GM18907 (cell line): ENCODE measurements around the gene KRT4.
"Not testable (repeated sequence)": the region's sequence is repeated elsewhere in the genome, so short reads cannot be mapped to it uniquely, and the experiment has no call there.

ENCODE experiments used
- ATAC-seq: cut with Tn5 transposase; IDR thresholded peaks from one replicate; pipeline ENCODE4 v1.9.1; 2021; ENCODE audit warnings: mild to moderate bottlenecking, moderate library complexity; ENCODE audit not compliant: unreplicated experiment

The KRT4 gene

GRCh38 chr12:52776435-52776834 lies 37.5 kb downstream of the KRT4 start:
- no peak for ATAC-seq

GRCh38 chr12:52774629-52775250 lies 39.2 kb downstream of the KRT4 start:
- ATAC-seq, result no peak

GRCh38 chr12:52772772-52773171 lies 41.1 kb downstream of the KRT4 start:
- no peak for ATAC-seq

GRCh38 chr12:52772188-52772587 lies 41.7 kb downstream of the KRT4 start:
- ATAC-seq, result no peak

- ATAC-seq, result no peak
Measured at GRCh38 chr12:52771505-52771904, 42.4 kb downstream of the KRT4 start.

GRCh38 chr12:52771088-52771487 lies 42.8 kb downstream of the KRT4 start:
- ATAC-seq, result no peak

GRCh38 chr12:52769946-52770345 lies 44.0 kb downstream of the KRT4 start:
- no peak for ATAC-seq

DNA sequence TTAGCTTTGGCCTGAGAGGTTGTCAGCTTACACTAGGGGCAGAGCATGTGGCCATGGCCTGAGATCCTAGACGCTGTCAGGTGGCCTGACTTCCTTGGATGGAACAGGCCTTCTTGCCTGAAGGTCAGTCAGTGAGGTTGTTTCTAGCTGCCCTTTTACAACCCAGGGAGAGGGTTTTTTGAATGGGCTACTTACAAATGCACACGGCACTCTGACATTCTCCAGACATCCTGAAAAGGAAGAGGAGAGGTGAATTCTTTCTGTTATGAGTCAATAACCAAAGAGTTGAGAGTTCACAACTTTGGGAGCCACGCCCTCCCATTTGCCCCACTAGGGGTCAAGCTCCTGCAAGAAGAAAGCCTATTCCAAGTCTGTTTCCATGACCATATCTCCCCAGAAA lies 44.6 kb downstream of the KRT4 start:
- no peak for ATAC-seq

DNA sequence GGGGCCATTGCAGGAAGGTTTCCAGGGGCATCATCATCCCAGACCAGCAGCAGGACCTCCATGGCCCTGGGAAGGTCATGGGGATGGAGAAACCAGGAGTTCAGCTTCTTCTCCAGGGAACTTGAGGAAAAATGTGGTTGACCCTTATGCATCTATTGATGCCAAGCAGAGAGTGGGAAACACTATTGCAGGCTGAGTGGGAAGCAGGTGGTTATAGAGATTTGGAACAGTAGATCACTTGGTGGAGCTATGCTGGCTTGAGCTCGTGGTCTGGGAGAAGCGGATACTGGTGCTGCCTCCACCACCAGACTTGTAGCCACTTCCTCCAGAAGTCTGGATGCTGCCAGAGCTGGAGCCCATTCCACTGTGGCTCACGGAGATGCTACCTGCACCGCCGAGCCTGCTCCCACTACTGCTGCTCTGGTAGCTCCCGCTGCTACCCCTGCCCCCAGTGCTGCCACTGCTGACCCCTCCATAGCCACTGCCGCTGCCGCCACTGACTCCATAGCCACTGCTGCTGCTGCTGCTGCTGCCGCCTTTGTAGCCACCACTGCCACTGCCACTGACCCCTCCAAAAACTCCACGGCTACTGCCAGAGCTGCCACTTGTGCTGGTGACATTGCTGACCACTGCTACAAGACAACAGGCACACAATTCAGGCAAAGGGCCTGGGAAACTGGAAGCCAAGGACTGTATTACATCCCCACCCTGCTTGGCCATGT lies 45.3 kb downstream of the KRT4 start:
- no peak for ATAC-seq

DNA sequence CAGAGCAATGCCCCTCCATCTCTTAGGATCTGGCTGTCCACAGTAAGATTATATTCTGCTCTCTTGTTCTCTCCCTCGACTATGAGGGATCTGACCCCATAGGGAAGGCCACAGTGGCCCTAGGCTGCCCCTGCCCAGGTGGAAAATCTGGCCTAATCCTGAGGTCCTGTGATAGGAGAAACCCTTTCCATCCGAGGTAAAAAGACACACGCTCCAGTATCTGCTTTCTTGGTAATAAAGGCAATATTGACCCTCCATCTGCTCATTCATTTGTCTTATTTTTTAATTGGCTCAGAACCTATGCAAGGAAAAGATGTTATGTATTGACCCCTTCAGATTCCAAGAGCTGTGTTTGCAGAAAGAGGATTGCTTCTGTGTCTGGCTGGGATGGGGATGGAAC lies 46.5 kb downstream of the KRT4 start:
- ATAC-seq, result no peak

DNA sequence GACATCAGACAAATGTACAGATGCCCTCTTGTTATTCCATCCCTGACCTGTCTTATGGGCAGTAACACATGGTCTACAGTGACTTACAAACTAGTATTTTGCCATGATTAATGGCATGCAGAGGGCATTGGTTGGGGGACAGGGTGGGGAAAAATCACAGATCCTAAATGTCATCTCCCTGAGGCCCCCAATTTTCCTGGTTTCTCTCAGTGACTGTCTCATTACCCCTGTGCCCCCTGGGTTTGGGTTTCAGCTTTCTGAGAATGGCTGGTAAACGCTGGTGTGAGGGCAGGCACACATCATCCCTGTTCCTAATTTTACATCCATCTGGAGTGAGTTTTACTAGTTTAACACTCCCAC lies 46.9 kb downstream of the KRT4 start:
- no peak for ATAC-seq

GRCh38 chr12:52766351-52767019 lies 47.4 kb downstream of the KRT4 start:
- no peak for ATAC-seq

- ATAC-seq, result no peak
Measured at GRCh38 chr12:52765702-52766101, 48.2 kb downstream of the KRT4 start.

GRCh38 chr12:52763991-52764390 lies 49.9 kb downstream of the KRT4 start:
- no peak for ATAC-seq

GRCh38 chr12:52763036-52763659 lies 50.8 kb downstream of the KRT4 start:
- ATAC-seq, result no peak

GRCh38 chr12:52761802-52762201 lies 52.1 kb downstream of the KRT4 start:
- ATAC-seq, result no peak

DNA sequence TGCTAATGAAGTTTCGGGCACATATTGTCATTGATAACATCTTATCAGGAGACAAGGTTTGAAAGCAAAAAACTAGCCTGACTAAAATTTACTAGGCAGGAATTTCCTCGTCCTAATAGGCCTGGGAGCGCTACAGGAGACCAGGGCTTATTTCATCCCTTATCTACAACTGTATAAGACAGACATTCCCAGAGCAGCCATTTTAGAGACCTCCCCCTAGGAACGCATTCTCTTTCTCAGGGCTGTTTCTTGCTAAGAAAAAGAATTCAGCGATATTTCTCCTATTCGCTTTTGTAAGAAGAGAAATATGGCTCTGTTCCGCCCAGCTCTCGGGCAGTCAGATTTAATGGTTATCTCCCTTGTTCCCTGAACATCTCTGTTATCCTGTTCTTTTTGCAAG lies 52.7 kb downstream of the KRT4 start:
- ATAC-seq, result not testable (repeated sequence)

DNA sequence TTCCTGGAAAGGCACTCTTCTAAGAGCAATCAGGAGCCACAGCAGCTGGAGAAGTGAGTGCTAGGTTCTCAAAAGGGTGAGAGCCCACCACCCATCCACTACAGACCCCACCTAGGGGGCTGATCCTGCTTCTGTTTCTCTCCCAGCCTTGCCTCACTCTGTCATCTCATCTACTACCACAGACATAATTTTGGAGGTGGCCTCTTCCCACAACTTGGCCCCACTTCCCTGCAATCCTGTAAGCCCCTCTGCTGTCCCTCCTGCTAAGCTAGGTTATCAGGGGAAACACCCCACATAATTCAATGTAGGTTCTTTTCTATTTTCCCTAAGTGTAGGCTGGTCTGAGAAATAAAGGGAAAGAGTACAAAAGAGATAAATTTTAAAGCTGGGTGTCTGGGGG lies 53.3 kb downstream of the KRT4 start:
- ATAC-seq, result no peak

DNA sequence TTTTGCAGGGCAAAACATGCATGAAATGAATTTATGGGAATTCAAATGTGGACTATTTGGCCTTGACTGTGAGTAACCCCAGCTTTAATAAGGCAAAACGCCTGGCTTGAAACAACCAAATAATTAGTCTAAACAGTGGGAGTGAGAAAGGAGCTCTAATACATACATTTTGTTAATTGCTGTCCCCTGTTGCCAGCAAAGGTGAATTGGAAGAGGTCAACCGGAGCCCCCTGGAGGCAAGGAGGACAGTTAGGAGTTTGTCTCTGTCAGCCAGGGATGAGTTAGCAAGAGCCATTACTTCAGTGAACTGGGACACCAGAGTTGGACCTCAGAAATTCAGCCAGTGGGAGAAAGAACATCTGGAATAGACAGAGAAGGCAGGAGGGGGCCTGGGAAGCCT lies 54.2 kb downstream of the KRT4 start:
- ATAC-seq, result no peak

- no peak for ATAC-seq
Measured at GRCh38 chr12:52759218-52759617, 54.7 kb downstream of the KRT4 start.

DNA sequence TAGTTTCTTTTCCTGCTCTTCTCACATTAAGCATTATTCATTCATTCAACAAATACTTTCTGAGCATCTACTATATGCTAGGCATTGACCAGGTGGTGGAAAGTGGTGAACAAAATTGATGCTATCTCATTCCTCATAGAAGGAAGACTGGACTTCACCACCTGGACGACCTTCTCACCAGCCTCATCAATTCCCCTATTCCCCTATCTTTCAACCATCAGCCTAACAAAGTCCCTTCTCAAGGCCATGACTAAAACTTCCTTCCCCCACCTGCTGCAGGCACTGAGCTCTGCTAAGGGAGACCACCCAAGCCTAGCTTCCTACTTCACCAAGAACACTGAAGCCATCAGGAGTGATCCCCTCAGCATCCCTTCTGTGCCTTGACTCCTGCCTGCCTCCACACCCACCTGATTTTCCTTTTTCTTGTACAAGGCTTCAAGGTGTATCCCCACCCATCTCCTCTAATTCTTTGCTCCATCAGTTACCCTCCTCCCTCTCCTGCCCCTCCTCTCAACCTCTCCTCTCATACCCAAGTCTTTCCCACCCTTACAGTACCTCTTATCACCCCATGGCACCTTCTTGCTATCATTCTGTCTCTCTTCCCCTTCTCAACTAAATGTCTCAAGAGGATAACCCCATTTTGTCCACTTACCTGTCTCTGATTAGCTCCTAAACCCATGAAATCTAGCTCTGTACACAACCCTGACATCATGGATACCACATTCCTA lies 56.3 kb downstream of the KRT4 start:
- no peak for ATAC-seq
